ENCODE data around the gene RTEL1.

RTEL1 gene

GRCh38 chr20:63737945-63738686 is 80.0 kb downstream of the RTEL1 start:
- no peak for DNase-seq (ENCODE audit: extremely low read depth in 1 of 2, low read depth in 1 of 2)

- DNase-seq (ENCODE audit: extremely low read depth in 1 of 2, low read depth in 1 of 2) = no peak
Measured at GRCh38 chr20:63738687-63739129, 80.6 kb downstream of the RTEL1 start.

GRCh38 chr20:63739130-63740069 is 81.3 kb downstream of the RTEL1 start, which contains the start of gene SLC2A4RG:
Gene SLC2A4RG (plus strand): TSS chr20:63739776. CDS start chr20:63739913, 137 bp downstream.
- DNase-seq (ENCODE audit: extremely low read depth in 1 of 2, low read depth in 1 of 2) = peak in 1 of 2 donors; percentile 30

- no peak for DNase-seq (ENCODE audit: extremely low read depth in 1 of 2, low read depth in 1 of 2)
Measured at GRCh38 chr20:63740070-63740626, 82.0 kb downstream of the RTEL1 start.

GRCh38 chr20:63740627-63741353 is 82.7 kb downstream of the RTEL1 start:
- DNase-seq (ENCODE audit: extremely low read depth in 1 of 2, low read depth in 1 of 2) = no peak

- no peak for DNase-seq (ENCODE audit: extremely low read depth in 1 of 2, low read depth in 1 of 2)
Measured at GRCh38 chr20:63741354-63741675, 83.2 kb downstream of the RTEL1 start.

GRCh38 chr20:63741676-63742380 is 83.7 kb downstream of the RTEL1 start:
- DNase-seq (ENCODE audit: extremely low read depth in 1 of 2, low read depth in 1 of 2) = no peak

GRCh38 chr20:63742381-63743024 is 84.4 kb downstream of the RTEL1 start:
- no peak for DNase-seq (ENCODE audit: extremely low read depth in 1 of 2, low read depth in 1 of 2)

- no peak for DNase-seq (ENCODE audit: extremely low read depth in 1 of 2, low read depth in 1 of 2)
Measured at GRCh38 chr20:63743210-63743970, 85.3 kb downstream of the RTEL1 start.

- DNase-seq (ENCODE audit: extremely low read depth in 1 of 2, low read depth in 1 of 2) = no peak
Measured at GRCh38 chr20:63744158-63744557, 86.0 kb downstream of the RTEL1 start.

- DNase-seq (ENCODE audit: extremely low read depth in 1 of 2, low read depth in 1 of 2) = no peak
Measured at GRCh38 chr20:63744574-63745423, 86.7 kb downstream of the RTEL1 start.

- DNase-seq (ENCODE audit: extremely low read depth in 1 of 2, low read depth in 1 of 2) = no peak
Measured at GRCh38 chr20:63745424-63745805, 87.3 kb downstream of the RTEL1 start.
